ENCODE results near the gene LSP1. TPM values are rescaled to one million over a fixed set of nuclear protein-coding genes. Genes with fewer than 3 reads are reported as not detected.

LSP1 gene
- total and polyA plus RNA-seq, 2 of the 4 experiments (the other 2 are of a cell fraction), result not detected

DNA sequence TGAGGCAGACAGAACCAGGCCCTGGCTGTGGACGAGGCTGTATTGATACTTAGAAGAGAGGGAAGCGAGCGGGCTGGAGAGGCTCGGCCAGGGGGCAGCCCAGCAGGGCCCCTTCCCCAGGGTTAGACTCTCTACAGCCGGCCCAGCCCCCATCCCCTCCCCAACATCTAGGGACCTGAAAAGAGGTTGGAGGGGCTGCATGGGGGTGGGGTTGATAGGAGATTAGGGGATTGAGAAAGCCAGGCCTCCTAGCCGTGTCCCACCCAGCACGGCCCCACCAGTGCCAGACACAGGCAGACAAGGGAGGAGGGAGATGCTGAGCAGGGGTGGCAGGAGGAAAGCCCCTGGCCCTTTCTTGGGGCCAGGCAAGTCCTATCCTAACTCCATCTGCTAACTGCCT is 5.7 kb downstream of the LSP1 start:
- ATAC-seq (ENCODE audit: low read depth) (no peak), DNase-seq (no peak)
- dilution Hi-C loops (cut with HindIII; ENCODE audit: low sequenced_read_pairs, unreplicated experiment), result no loop called here
- Histone ChIP-seq H3K27ac (ENCODE audit: insufficient read depth, low read length) (no peak overlapping the region), H3K9ac (ENCODE audit: low read depth, low read length) (no peak overlapping the region), H3K18ac (ENCODE audit: low read depth, low read length) (no peak overlapping the region), H4K20me1 (ENCODE audit: insufficient read depth, low read length) (no peaks in the 10 kb centered on the region), H2BK5ac (ENCODE audit: low read depth, low read length, poor library complexity, severe bottlenecking) (no peak overlapping the region), H3K4me3 (ENCODE audit: insufficient read depth, low read depth, low read length) (no peak overlapping the region), H2BK120ac (ENCODE audit: low read depth, low read length) (no peak overlapping the region), H3K9me3 (ENCODE audit: control insufficient read depth, insufficient read depth, low read length) (no peaks in the 10 kb centered on the region), H3K27me3 (ENCODE audit: control insufficient read depth, insufficient read depth, low read length) (peaks cover 29% of the 10 kb centered on the region), H2AK5ac (ENCODE audit: low read depth, low read length) (no peak overlapping the region), H3K4me2 (ENCODE audit: low read depth, low read length) (no peak overlapping the region), H3K9me1 (ENCODE audit: insufficient read depth, low read length) (peaks cover 4% of the 10 kb centered on the region), H3K4me1 (ENCODE audit: control insufficient read depth, insufficient read depth, low read length) (peaks cover 3% of the 10 kb centered on the region; the same call in 1 of the 2 replicates), H3K56ac (ENCODE audit: extremely low read depth, insufficient read depth, low read length) (no peak overlapping the region), H2AK9ac (replicated peaks; ENCODE audit: low read depth, low read length, poor library complexity) (no peak overlapping the region), H3K36me3 (ENCODE audit: control insufficient read depth, insufficient read depth, low read length) (no peaks in the 10 kb centered on the region), H4K5ac (ENCODE audit: low read depth, low read length) (no peak overlapping the region), H3K4ac (ENCODE audit: low read depth, low read length) (no peak overlapping the region), H2BK20ac (ENCODE audit: low read depth, low read length) (no peak overlapping the region), H3K79me1 (ENCODE audit: low read depth in 1 of 2, low read length in 2 of 2) (no peaks in the 10 kb centered on the region), H2BK15ac (ENCODE audit: low read depth, low read length) (no peak overlapping the region), H3K14ac (replicated peaks; ENCODE audit: low read depth, low read length) (no peak overlapping the region), H4K91ac (ENCODE audit: insufficient read depth, low read depth, low read length) (no peak overlapping the region), H4K8ac (ENCODE audit: low read depth in 2 of 2, low read length in 2 of 2) (no peak overlapping the region), H3K23ac (ENCODE audit: low read depth, low read length) (no peak overlapping the region), H2AFZ (replicated peaks; ENCODE audit: low read length, poor library complexity) (no peak overlapping the region)
- intact Hi-C loops (cut with micrococcal nuclease), result no loop called here
- BruUV-seq (replicated peaks), result no TSS peak
- POLR2A ChIA-PET (ENCODE audit: unreplicated experiment), result no interaction called here
- no CpG with 5 or more reads among the region's 7 CpGs for WGBS, 2 experiments (ENCODE audit: extremely low coverage in 2 of 2, insufficient read length in 1 of 2)
- no peak for TF ChIP-seq SMC3 (IDR thresholded peaks at IDR 0.05; ENCODE audit: low read depth, low read length)
- no peak for TF ChIP-seq CEBPB (IDR thresholded peaks at IDR 0.05; ENCODE audit: low read depth, low read length)
- no peak for TF ChIP-seq CHD1 (IDR thresholded peaks at IDR 0.05; ENCODE audit: low read depth, low read length)
- no peak for TF ChIP-seq BHLHE40 (IDR thresholded peaks at IDR 0.05; ENCODE audit: low read depth, low read length)
- TF ChIP-seq POLR2A (IDR thresholded peaks at IDR 0.05; ENCODE audit: low read depth, low read length), result no peak
- no peak for TF ChIP-seq MAZ (IDR thresholded peaks at IDR 0.05; ENCODE audit: borderline replicate concordance, low read depth, low read length)
- no peak for TF ChIP-seq RAD21 (IDR thresholded peaks at IDR 0.05; ENCODE audit: low read length)
- TF ChIP-seq FOS (IDR thresholded peaks at IDR 0.05; ENCODE audit: low read depth, low read length), result no peak
- TF ChIP-seq MAFK (IDR thresholded peaks at IDR 0.05; ENCODE audit: low read depth, low read length), result no peak
- TF ChIP-seq, protein P1, sequence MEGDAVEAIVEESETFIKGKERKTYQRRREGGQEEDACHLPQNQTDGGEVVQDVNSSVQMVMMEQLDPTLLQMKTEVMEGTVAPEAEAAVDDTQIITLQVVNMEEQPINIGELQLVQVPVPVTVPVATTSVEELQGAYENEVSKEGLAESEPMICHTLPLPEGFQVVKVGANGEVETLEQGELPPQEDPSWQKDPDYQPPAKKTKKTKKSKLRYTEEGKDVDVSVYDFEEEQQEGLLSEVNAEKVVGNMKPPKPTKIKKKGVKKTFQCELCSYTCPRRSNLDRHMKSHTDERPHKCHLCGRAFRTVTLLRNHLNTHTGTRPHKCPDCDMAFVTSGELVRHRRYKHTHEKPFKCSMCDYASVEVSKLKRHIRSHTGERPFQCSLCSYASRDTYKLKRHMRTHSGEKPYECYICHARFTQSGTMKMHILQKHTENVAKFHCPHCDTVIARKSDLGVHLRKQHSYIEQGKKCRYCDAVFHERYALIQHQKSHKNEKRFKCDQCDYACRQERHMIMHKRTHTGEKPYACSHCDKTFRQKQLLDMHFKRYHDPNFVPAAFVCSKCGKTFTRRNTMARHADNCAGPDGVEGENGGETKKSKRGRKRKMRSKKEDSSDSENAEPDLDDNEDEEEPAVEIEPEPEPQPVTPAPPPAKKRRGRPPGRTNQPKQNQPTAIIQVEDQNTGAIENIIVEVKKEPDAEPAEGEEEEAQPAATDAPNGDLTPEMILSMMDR (conservative IDR thresholded peaks at IDR 0.05; ENCODE audit: low read depth, low read length), result no peak
- TF ChIP-seq NFE2L2 (IDR thresholded peaks at IDR 0.05; ENCODE audit: low read depth, low read length), result no peak
- TF ChIP-seq, protein P2, sequence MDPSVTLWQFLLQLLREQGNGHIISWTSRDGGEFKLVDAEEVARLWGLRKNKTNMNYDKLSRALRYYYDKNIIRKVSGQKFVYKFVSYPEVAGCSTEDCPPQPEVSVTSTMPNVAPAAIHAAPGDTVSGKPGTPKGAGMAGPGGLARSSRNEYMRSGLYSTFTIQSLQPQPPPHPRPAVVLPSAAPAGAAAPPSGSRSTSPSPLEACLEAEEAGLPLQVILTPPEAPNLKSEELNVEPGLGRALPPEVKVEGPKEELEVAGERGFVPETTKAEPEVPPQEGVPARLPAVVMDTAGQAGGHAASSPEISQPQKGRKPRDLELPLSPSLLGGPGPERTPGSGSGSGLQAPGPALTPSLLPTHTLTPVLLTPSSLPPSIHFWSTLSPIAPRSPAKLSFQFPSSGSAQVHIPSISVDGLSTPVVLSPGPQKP (IDR thresholded peaks at IDR 0.05; ENCODE audit: borderline replicate concordance, low read depth, low read length), result no peak
- no peak for TF ChIP-seq RFX5 (IDR thresholded peaks at IDR 0.05; ENCODE audit: low read depth, low read length)
- no peak for TF ChIP-seq MXI1 (IDR thresholded peaks at IDR 0.05; ENCODE audit: borderline replicate concordance, low read depth, low read length)
- CTCF ChIA-PET, result no interaction called here
- in situ Hi-C loops (cut with MboI; ENCODE audit: low sequenced_read_pairs), result no loop called here
